Peyer's patch (tissue), 4 donors: ENCODE data around the gene PPFIA4.

Experiments
- POLR2A ChIP-seq, 2 donors: fragments of 450-650 bp; IDR thresholded peaks; one replicate each; pipeline ENCODE4 v1.5.1; 2017; ENCODE audit warnings: antibody characterized with exemption in 2 of 2, mild to moderate bottlenecking in 2 of 2, moderate library complexity in 2 of 2
- TF ChIP-seq, protein P1 (sequence below), 6 experiments: fragments of 450-650 bp in 4 of 6; fragments of 200-600 bp in 2 of 6; sonication (generic) in 1 of 6; IDR thresholded peaks; one replicate each; pipeline ENCODE4 v1.5.1; 2017 to 2019; ENCODE audit warnings: antibody characterized with exemption in 6 of 6, mild to moderate bottlenecking in 3 of 6, moderate library complexity in 1 of 6

GRCh38 chr1:203057911-203058675 is 31.8 kb downstream of the PPFIA4 start:
- TF ChIP-seq, protein P1, sequence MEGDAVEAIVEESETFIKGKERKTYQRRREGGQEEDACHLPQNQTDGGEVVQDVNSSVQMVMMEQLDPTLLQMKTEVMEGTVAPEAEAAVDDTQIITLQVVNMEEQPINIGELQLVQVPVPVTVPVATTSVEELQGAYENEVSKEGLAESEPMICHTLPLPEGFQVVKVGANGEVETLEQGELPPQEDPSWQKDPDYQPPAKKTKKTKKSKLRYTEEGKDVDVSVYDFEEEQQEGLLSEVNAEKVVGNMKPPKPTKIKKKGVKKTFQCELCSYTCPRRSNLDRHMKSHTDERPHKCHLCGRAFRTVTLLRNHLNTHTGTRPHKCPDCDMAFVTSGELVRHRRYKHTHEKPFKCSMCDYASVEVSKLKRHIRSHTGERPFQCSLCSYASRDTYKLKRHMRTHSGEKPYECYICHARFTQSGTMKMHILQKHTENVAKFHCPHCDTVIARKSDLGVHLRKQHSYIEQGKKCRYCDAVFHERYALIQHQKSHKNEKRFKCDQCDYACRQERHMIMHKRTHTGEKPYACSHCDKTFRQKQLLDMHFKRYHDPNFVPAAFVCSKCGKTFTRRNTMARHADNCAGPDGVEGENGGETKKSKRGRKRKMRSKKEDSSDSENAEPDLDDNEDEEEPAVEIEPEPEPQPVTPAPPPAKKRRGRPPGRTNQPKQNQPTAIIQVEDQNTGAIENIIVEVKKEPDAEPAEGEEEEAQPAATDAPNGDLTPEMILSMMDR (IDR thresholded peaks at IDR 0.05) = no peak
- TF ChIP-seq POLR2A (IDR thresholded peaks at IDR 0.05) = no peak
